H1 (cell line): Measurements from ENCODE around the gene CHRNA4.

Source experiments
- EZH2 ChIP-seq: fragments of 200-600 bp; sonication (generic); IDR thresholded peaks from 2 replicates; pipeline ENCODE4 v1.7.1; 2012; ENCODE audit warnings: low read depth, mild to moderate bottlenecking, moderate library complexity, low read length, inconsistent platforms; ENCODE audit not compliant: severe bottlenecking
- JUND ChIP-seq: IDR thresholded peaks from 2 replicates; pipeline ENCODE4 v1.6.1; 2011; ENCODE audit warnings: mild to moderate bottlenecking, improper control_type of control experiment, low read length
- POLR2A ChIP-seq, 2 experiments: IDR thresholded peaks; 1 replicate in 1 of 2; 2 replicates in 1 of 2; pipeline ENCODE4 v1.6.1; 2011; ENCODE audit warnings: low read depth in 2 of 2, low read length in 2 of 2, mild to moderate bottlenecking in 2 of 2; ENCODE audit errors: control extremely low read depth in 1 of 2
- POLR2AphosphoS5 ChIP-seq: IDR thresholded peaks from 2 replicates; pipeline ENCODE4 v1.6.1; 2011; ENCODE audit warnings: low read depth, low read length
- RNF2 ChIP-seq: fragments of 200-900, 300-1000 bp; sonication (generic); IDR thresholded peaks from 2 replicates; pipeline ENCODE4 v1.7.1; 2016; ENCODE audit warnings: borderline replicate concordance, low read depth, mild to moderate bottlenecking, antibody characterized with exemption, low read length; ENCODE audit not compliant: poor library complexity, severe bottlenecking; ENCODE audit errors: missing control alignments
- SP1 ChIP-seq: IDR thresholded peaks from 2 replicates; pipeline ENCODE4 v1.6.1; 2011; ENCODE audit warnings: low read depth, low read length
- ZNF274 ChIP-seq: IDR thresholded peaks from 2 replicates; pipeline ENCODE4 v1.7.0; 2012; ENCODE audit warnings: low read length, borderline replicate concordance; ENCODE audit errors: extremely low read depth
- TF ChIP-seq, protein P1 (sequence below), 3 experiments: IDR thresholded peaks; 1 replicate in 2 of 3; 2 replicates in 1 of 3; pipeline versions ENCODE4 v1.5.1 to v1.6.1; 2011; ENCODE audit warnings: low read length in 3 of 3, mild to moderate bottlenecking in 3 of 3, inconsistent platforms in 2 of 3, low read depth in 1 of 3, moderate library complexity in 1 of 3; ENCODE audit not compliant: insufficient read depth in 1 of 3; ENCODE audit errors: control extremely low read depth in 1 of 3
- TF ChIP-seq, protein P2 (sequence below): IDR thresholded peaks from 2 replicates; pipeline ENCODE4 v1.6.1; 2012; ENCODE audit warnings: inconsistent platforms
- TF ChIP-seq, protein P3 (sequence below): IDR thresholded peaks from 2 replicates; pipeline ENCODE4 v1.6.1; 2012; ENCODE audit warnings: inconsistent platforms

DNA sequence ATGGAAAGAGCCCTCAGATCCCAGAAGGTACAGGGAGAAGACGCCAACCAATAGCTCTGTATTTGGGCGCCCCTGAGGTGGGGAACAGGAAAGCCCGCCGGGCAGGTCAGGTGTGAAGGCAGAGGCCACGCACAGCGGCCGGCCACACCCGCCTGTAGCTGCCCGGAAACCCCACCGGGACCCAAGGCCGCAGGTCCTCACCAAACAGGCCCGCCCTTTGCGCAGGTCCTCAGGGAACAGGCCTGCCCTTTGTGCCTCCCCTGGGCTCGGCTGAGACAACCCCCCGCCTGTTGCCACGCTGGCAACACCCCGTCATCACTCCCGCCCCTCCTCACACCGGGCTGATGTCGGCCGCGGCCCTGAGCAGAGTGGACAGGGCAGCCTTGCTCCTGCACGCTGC is 44.9 kb upstream of the CHRNA4 start:
- TF ChIP-seq POLR2A (IDR thresholded peaks at IDR 0.05; ENCODE audit: control extremely low read depth in 1 of 2, low read depth in 2 of 2, low read length in 2 of 2), result no peak
- no peak for TF ChIP-seq RNF2
- TF ChIP-seq, protein P1, sequence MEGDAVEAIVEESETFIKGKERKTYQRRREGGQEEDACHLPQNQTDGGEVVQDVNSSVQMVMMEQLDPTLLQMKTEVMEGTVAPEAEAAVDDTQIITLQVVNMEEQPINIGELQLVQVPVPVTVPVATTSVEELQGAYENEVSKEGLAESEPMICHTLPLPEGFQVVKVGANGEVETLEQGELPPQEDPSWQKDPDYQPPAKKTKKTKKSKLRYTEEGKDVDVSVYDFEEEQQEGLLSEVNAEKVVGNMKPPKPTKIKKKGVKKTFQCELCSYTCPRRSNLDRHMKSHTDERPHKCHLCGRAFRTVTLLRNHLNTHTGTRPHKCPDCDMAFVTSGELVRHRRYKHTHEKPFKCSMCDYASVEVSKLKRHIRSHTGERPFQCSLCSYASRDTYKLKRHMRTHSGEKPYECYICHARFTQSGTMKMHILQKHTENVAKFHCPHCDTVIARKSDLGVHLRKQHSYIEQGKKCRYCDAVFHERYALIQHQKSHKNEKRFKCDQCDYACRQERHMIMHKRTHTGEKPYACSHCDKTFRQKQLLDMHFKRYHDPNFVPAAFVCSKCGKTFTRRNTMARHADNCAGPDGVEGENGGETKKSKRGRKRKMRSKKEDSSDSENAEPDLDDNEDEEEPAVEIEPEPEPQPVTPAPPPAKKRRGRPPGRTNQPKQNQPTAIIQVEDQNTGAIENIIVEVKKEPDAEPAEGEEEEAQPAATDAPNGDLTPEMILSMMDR (IDR thresholded peaks at IDR 0.05; ENCODE audit: control extremely low read depth in 1 of 3, insufficient read depth in 1 of 3, low read depth in 1 of 3, low read length in 3 of 3), result no peak
- TF ChIP-seq, protein P2, sequence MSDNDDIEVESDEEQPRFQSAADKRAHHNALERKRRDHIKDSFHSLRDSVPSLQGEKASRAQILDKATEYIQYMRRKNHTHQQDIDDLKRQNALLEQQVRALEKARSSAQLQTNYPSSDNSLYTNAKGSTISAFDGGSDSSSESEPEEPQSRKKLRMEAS, result no peak
- no peak for TF ChIP-seq ZNF274
- TF ChIP-seq SP1, result no peak
- TF ChIP-seq EZH2, result no peak
- TF ChIP-seq JUND, result no peak
- TF ChIP-seq, protein P3, sequence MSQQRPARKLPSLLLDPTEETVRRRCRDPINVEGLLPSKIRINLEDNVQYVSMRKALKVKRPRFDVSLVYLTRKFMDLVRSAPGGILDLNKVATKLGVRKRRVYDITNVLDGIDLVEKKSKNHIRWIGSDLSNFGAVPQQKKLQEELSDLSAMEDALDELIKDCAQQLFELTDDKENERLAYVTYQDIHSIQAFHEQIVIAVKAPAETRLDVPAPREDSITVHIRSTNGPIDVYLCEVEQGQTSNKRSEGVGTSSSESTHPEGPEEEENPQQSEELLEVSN, result no peak
- no peak for TF ChIP-seq POLR2AphosphoS5
